Upper lobe of left lung (tissue), 6 donors: ENCODE measurements around the gene HPSE2. TPM values are rescaled to one million over a fixed set of nuclear protein-coding genes. Genes with fewer than 3 reads are reported as not detected.

Experiments
- ATAC-seq, 2 donors: fragments of 200-7000 bp; cut with Tn5 transposase; one replicate each; pipeline ENCODE4 v1.9.1; 2022; ENCODE audit warnings: mild to moderate bottlenecking in 2 of 2, moderate library complexity in 2 of 2; ENCODE audit not compliant: low FRiP score in 2 of 2
- DNase-seq, 2 donors: peaks; one replicate each; pipeline ENCODE4 v3.0.0-alpha.2; 2019 to 2020
- H3K27ac ChIP-seq, 4 donors: fragments of 200-600 bp; sonication (generic); one replicate each; pipeline ENCODE4 v1.5.1; 2016 to 2019
- H3K27me3 ChIP-seq, 4 donors: fragments of 200-600 bp; sonication (generic); one replicate each; pipeline ENCODE4 v1.5.1; 2017 to 2019
- H3K36me3 ChIP-seq, 4 donors: fragments of 200-600 bp; sonication (generic); one replicate each; pipeline ENCODE4 v1.5.1; 2016 to 2019
- H3K4me1 ChIP-seq, 4 donors: fragments of 200-600 bp; sonication (generic); one replicate each; pipeline ENCODE4 v1.5.1; 2018 to 2019
- H3K4me3 ChIP-seq, 4 donors: fragments of 200-600 bp; sonication (generic); one replicate each; pipeline ENCODE4 v1.5.1; 2017 to 2019; ENCODE audit warnings: mild to moderate bottlenecking in 2 of 4, moderate library complexity in 1 of 4
- H3K9me3 ChIP-seq, 4 donors: fragments of 200-600 bp; sonication (generic); one replicate each; pipeline ENCODE4 v1.5.1; 2018 to 2019
- CTCF ChIP-seq, 6 experiments: fragments of 450-650 bp in 4 of 6; fragments of 200-600 bp in 2 of 6; sonication (generic) in 2 of 6; IDR thresholded peaks; one replicate each; pipeline ENCODE4 v1.5.1; 2016 to 2019; ENCODE audit warnings: antibody characterized with exemption in 6 of 6
- EP300 ChIP-seq, 4 donors: sonication (generic); formaldehyde crosslinking; IDR thresholded peaks; one replicate each; pipeline ENCODE4 v1.5.1; 2017; ENCODE audit warnings: antibody characterized with exemption in 4 of 4, control low read depth in 2 of 4
- POLR2A ChIP-seq, 4 donors: fragments of 450-650 bp; IDR thresholded peaks; one replicate each; pipeline ENCODE4 v1.5.1; 2016 to 2017; ENCODE audit warnings: antibody characterized with exemption in 4 of 4, mild to moderate bottlenecking in 2 of 4
- POLR2AphosphoS5 ChIP-seq, 2 donors: sonication (generic); formaldehyde crosslinking; IDR thresholded peaks; one replicate each; pipeline ENCODE4 v1.5.1; 2017; ENCODE audit warnings: antibody characterized with exemption in 2 of 2
- WGBS, 2 donors: methylation state at CpG; one replicate each; pipeline ENCODE4 v1.1.5; 2017 to 2018; 5-methylcytosine and 5-hydroxymethylcytosine counted together
- total RNA-seq, 6 donors: library from RNA; depleted of rRNA in 4 of 6; stranded (reverse); fragments of >200 nt in 4 of 6; gene quantifications; one replicate each; pipeline versions ENCODE4 v1.1.0 to v1.2.1, GENCODE V29; 2016 to 2021
- donor health status: DM: no; HTN: no; CAD: no; lungs with moderate emphysema.
- donor health status: DM: no; HTN: yes; CAD: no; lungs with severe emphysema.

HPSE2 gene
- total RNA-seq, 6 donors from 2014 or later = 0.15 to 1.1 (median 0.91) TPM; not detected in 1

GRCh38 chr10:98632456-98633150 lies 603.0 kb downstream of the HPSE2 start:
- H3K4me3 ChIP-seq = no peak overlapping the region
- no peaks in the 10 kb centered on the region for H3K27me3 ChIP-seq
- no peaks in the 10 kb centered on the region for H3K4me1 ChIP-seq
- H3K27ac ChIP-seq = no peak overlapping the region
- no peaks in the 10 kb centered on the region for H3K36me3 ChIP-seq
- TF ChIP-seq POLR2AphosphoS5 (IDR thresholded peaks at IDR 0.05) (no peak), EP300 (IDR thresholded peaks at IDR 0.05) (no peak), POLR2A (IDR thresholded peaks at IDR 0.05) (no peak), CTCF (IDR thresholded peaks at IDR 0.05) (no peak)
- no peak for DNase-seq
- WGBS, 2 donors = 61 to 65% methylated on average over 7 of the region's 7 CpGs
- no peak for ATAC-seq
- no peaks in the 10 kb centered on the region for H3K9me3 ChIP-seq

DNA sequence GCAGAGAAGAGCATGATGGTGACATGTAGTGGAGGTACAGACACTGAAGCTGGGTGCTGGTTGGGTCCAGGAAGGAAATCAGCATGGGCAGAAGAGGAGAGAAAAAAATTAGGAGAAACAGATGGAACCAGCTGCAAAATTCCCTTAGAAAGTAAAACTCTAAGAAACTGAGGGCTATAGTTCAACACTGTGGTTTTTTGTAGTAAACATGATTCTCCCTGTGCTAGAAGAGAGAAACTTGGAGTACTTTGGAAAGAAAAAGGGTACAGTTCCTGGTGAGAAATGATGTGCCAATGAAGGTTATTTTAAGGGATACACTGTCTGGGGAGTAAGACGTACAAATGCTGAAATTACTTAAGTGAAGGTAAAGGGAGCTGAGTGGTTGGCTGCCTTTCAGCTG lies 607.4 kb downstream of the HPSE2 start:
- no peak for TF ChIP-seq CTCF (IDR thresholded peaks at IDR 0.05)
- no peak for TF ChIP-seq POLR2A (IDR thresholded peaks at IDR 0.05)
- no peak for TF ChIP-seq POLR2AphosphoS5 (IDR thresholded peaks at IDR 0.05)
- TF ChIP-seq EP300 (IDR thresholded peaks at IDR 0.05) = no peak
- 79 to 81% methylated on average over 1 of the region's 1 CpG for WGBS, 2 donors
- H3K36me3 ChIP-seq = no peaks in the 10 kb centered on the region
- DNase-seq = no peak
- ATAC-seq = no peak
- H3K4me3 ChIP-seq = no peak overlapping the region
- no peaks in the 10 kb centered on the region for H3K4me1 ChIP-seq
- H3K9me3 ChIP-seq = no peaks in the 10 kb centered on the region
- no peaks in the 10 kb centered on the region for H3K27me3 ChIP-seq
- no peak overlapping the region for H3K27ac ChIP-seq

DNA sequence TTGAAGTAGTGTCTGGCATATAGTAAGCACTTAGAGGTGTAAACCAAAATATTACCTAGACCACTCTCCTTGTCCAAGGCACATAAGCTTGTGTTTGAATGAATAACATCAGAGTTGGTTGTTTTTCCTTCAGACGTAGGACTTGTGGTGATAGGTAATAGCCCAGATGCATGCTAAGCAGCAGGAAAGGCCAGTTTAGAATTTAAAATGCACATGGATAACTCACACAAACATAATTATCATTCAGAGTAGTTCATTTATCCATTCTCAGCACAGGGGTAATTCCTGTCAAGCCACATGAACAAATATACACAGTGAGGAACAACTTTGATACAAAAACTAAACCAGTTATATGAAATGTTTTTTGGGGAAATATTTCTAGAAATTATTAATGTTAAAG lies 607.9 kb downstream of the HPSE2 start:
- no peaks in the 10 kb centered on the region for H3K9me3 ChIP-seq
- no peaks in the 10 kb centered on the region for H3K36me3 ChIP-seq
- H3K27ac ChIP-seq = no peak overlapping the region
- DNase-seq (no peak), ATAC-seq (no peak)
- no peaks in the 10 kb centered on the region for H3K27me3 ChIP-seq
- TF ChIP-seq POLR2A (IDR thresholded peaks at IDR 0.05) = no peak
- TF ChIP-seq CTCF (IDR thresholded peaks at IDR 0.05) = no peak
- TF ChIP-seq EP300 (IDR thresholded peaks at IDR 0.05) = no peak
- no peak for TF ChIP-seq POLR2AphosphoS5 (IDR thresholded peaks at IDR 0.05)
- H3K4me3 ChIP-seq = no peak overlapping the region
- no peaks in the 10 kb centered on the region for H3K4me1 ChIP-seq
- 89 to 94% methylated on average over 1 of the region's 1 CpG for WGBS, 2 donors

- Histone ChIP-seq H3K4me1 (no peaks in the 10 kb centered on the region), H3K27ac (no peak overlapping the region), H3K4me3 (no peak overlapping the region), H3K36me3 (no peaks in the 10 kb centered on the region), H3K9me3 (no peaks in the 10 kb centered on the region), H3K27me3 (no peaks in the 10 kb centered on the region)
- ATAC-seq (no peak), DNase-seq (no peak)
- WGBS, 2 donors = 27 to 55% methylated on average over 2 of the region's 2 CpGs
- TF ChIP-seq POLR2A (IDR thresholded peaks at IDR 0.05) = no peak
- no peak for TF ChIP-seq EP300 (IDR thresholded peaks at IDR 0.05)
- no peak for TF ChIP-seq POLR2AphosphoS5 (IDR thresholded peaks at IDR 0.05)
- TF ChIP-seq CTCF (IDR thresholded peaks at IDR 0.05) = no peak
These were observed 610.7 kb downstream of the HPSE2 start for GRCh38 chr10:98624963-98625362.

DNA sequence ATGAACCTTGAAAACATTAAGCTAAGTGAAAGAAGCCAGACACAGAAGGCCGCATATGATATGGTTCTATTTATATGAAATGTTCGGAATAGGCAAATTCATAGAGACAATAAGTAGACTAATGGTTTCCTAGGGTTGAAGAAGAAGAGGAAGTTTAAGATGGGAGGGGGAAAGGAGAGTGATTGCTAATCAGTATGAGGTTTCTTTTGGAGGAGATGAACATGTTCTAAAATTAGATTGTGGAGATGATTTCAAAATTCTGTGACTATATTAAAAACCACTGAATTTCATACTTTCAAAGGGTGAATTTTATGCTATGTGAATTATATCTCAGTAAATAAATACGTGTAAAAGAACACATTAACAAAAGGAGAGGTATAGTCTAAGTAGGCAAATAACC lies 612.5 kb downstream of the HPSE2 start:
- Histone ChIP-seq H3K27ac (no peak overlapping the region), H3K27me3 (no peaks in the 10 kb centered on the region), H3K36me3 (no peaks in the 10 kb centered on the region), H3K4me3 (no peak overlapping the region), H3K4me1 (no peaks in the 10 kb centered on the region), H3K9me3 (no peaks in the 10 kb centered on the region)
- DNase-seq (no peak), ATAC-seq (no peak)
- WGBS, 2 donors = 53 to 59% methylated on average over 3 of the region's 3 CpGs
- TF ChIP-seq CTCF (IDR thresholded peaks at IDR 0.05) (no peak), EP300 (IDR thresholded peaks at IDR 0.05) (no peak), POLR2AphosphoS5 (IDR thresholded peaks at IDR 0.05) (no peak), POLR2A (IDR thresholded peaks at IDR 0.05) (no peak)
